ENCODE data around the gene GRPEL1. TPM values are rescaled to one million over a fixed set of nuclear protein-coding genes. Genes with fewer than 3 reads are reported as not detected.

GRPEL1 gene
- total and polyA plus RNA-seq, 2 of the 8 experiments (the other 6 are each of a cell fraction or from before 2014, with no cell fraction given), result 13.5 to 39.9 TPM

DNA sequence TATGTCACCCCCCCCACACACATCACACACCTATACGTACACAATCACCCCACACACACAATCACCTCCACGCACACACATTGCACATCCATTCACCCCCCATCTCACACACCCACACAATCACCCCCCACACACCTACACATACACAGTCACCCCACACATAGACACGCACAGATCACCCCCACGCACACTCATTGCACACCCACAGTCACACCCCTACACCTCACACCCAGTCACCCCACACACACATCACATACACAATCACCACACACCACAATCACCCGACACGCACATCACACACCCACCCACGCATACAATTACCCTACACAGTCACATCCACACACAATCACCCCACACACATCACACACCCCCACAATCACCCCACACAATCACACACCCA is 40.6 kb downstream of the GRPEL1 start:
- H3K79me2 ChIP-seq (ENCODE audit: control insufficient read depth in 1 of 2, insufficient read depth in 2 of 2, low read length in 2 of 2), result no peaks in the 10 kb centered on the region
- no peaks in the 10 kb centered on the region; a peak in 1 of 7 replicates for H3K4me1 ChIP-seq (replicated peaks in 1 of 4; ENCODE audit: control insufficient read depth in 3 of 4, insufficient read depth in 4 of 4, low read length in 3 of 4)
- H4K91ac ChIP-seq (replicated peaks; ENCODE audit: insufficient read length, low read length), result no peak overlapping the region
- peaks cover 3 to 32% (median 22%) of the 10 kb centered on the region in 4 experiments; a peak in 7 of 8 replicates for H3K36me3 ChIP-seq (ENCODE audit: control insufficient read depth in 2 of 4, insufficient read depth in 4 of 4, low read length in 3 of 4)
- CTCF ChIA-PET (ENCODE audit: partially characterized antibody), result interaction anchor here (1.2 kb wide), 1 partner anchor 23 kb away, joined by 3 read pairs; no protein-coding TSS in a partner anchor
- no peak overlapping the region for H3K18ac ChIP-seq (ENCODE audit: extremely low read depth, low read length)
- H4K5ac ChIP-seq (ENCODE audit: insufficient read length, low read depth, low read length), result no peak overlapping the region
- DNase-seq (ENCODE audit: low read depth in 1 of 2, low spot score in 2 of 2) (no peak), FAIRE-seq (no peak)
- H3K27ac ChIP-seq (ENCODE audit: low read depth, low read length), result no peak overlapping the region
- H2AK5ac ChIP-seq (ENCODE audit: low read depth, low read length), result no peak overlapping the region
- H3K14ac ChIP-seq (ENCODE audit: insufficient read length), result no peak overlapping the region
- no peak overlapping the region for H3K4me2 ChIP-seq (ENCODE audit: insufficient read depth in 1 of 2, low read depth in 2 of 2, low read length in 2 of 2)
- no peak overlapping the region for H2BK20ac ChIP-seq (ENCODE audit: low read length)
- peak overlapping the region; percentile 64 for H4K8ac ChIP-seq (ENCODE audit: extremely low read depth, insufficient read depth, low read length)
- no peaks in the 10 kb centered on the region for H3K27me3 ChIP-seq (replicated peaks in 1 of 4; ENCODE audit: control insufficient read depth in 3 of 4, extremely low read depth in 1 of 4, insufficient read depth in 3 of 4, low read length in 3 of 4)
- peaks cover 8 to 28% of the 10 kb centered on the region in 2 experiments for H4K20me1 ChIP-seq (replicated peaks in 1 of 2; ENCODE audit: control insufficient read depth in 1 of 2, insufficient read depth in 2 of 2, low read length in 2 of 2)
- WGBS, 2 experiments (ENCODE audit: extremely low coverage in 1 of 2, insufficient coverage in 1 of 2, insufficient read length in 1 of 2, insufficient replicate concordance in 2 of 2, low coverage in 1 of 2, low lambda C conversion rate in 2 of 2, missing lambda C conversion rate in 1 of 2), result 84% methylated on average over 7 of the region's 7 CpGs; no CpG with 5 or more reads in 1 of the 2 experiments
- H3K4me3 ChIP-seq (ENCODE audit: extremely low read depth in 1 of 4, insufficient read depth in 2 of 4, low read depth in 3 of 4, low read length in 4 of 4), result no peak overlapping the region
- no peak overlapping the region for H2BK120ac ChIP-seq (replicated peaks; ENCODE audit: low read depth, low read length)
- POLR2A ChIA-PET (ENCODE audit: partially characterized antibody), result interaction anchor here (1.2 kb wide), 1 partner anchor 40 kb away, joined by 5 read pairs; the partner anchor contains the start of gene GRPEL1
- no peak overlapping the region for H2BK15ac ChIP-seq (ENCODE audit: low read length)
- H2BK12ac ChIP-seq (ENCODE audit: low read depth, low read length), result no peak overlapping the region
- H3K23ac ChIP-seq (ENCODE audit: insufficient read length), result no peak overlapping the region
- H2AFZ ChIP-seq (ENCODE audit: low read length), result no peak overlapping the region
- H3K9me3 ChIP-seq (ENCODE audit: insufficient read depth in 2 of 2, low read depth in 1 of 2, low read length in 1 of 2), result no peaks in the 10 kb centered on the region
- H3K9ac ChIP-seq (replicated peaks in 1 of 4; ENCODE audit: extremely low read depth in 1 of 4, low read depth in 3 of 4, low read length in 3 of 4), result no peak overlapping the region
- no peak overlapping the region for H3K4ac ChIP-seq (replicated peaks; ENCODE audit: insufficient read length, low read depth, low read length)
- H3K23me2 ChIP-seq (ENCODE audit: low read depth, low read length), result peaks cover 10% of the 10 kb centered on the region; the same call in 1 of the 2 replicates
- no peak overlapping the region for H2BK5ac ChIP-seq (ENCODE audit: low read depth, low read length)
- peaks cover 3% of the 10 kb centered on the region; the same call in 1 of the 2 replicates for H3K79me1 ChIP-seq (ENCODE audit: low read depth, low read length)
- H3K56ac ChIP-seq (replicated peaks; ENCODE audit: insufficient read length, low read depth, low read length), result peak overlapping the region; percentile 87
- TF ChIP-seq HDAC2 (IDR thresholded peaks at IDR 0.05; ENCODE audit: borderline replicate concordance in 1 of 2, low read depth in 2 of 2, low read length in 2 of 2) (no peak), TAF1 (IDR thresholded peaks at IDR 0.05; ENCODE audit: low read depth, low read length) (no peak), SP2 (IDR thresholded peaks at IDR 0.05; ENCODE audit: low read length) (no peak), SP4 (IDR thresholded peaks at IDR 0.05; ENCODE audit: low read length) (no peak), RAD21 (IDR thresholded peaks at IDR 0.05 in 1 of 2, conservative IDR thresholded peaks at IDR 0.05 in 1 of 2; ENCODE audit: low read depth in 2 of 2, low read length in 2 of 2) (no peak), SRF (IDR thresholded peaks at IDR 0.05; ENCODE audit: low read depth, low read length) (no peak), ASH2L (IDR thresholded peaks at IDR 0.05; ENCODE audit: low read length) (no peak), HDAC6 (IDR thresholded peaks at IDR 0.05; ENCODE audit: low read depth, low read length) (no peak), KDM5A (IDR thresholded peaks at IDR 0.05; ENCODE audit: low read length) (no peak), SIX5 (IDR thresholded peaks at IDR 0.05; ENCODE audit: low read depth, low read length) (no peak), CHD2 (IDR thresholded peaks at IDR 0.05; ENCODE audit: low read length) (no peak), YY1 (IDR thresholded peaks at IDR 0.05; ENCODE audit: low read depth, low read length) (no peak), RXRA (IDR thresholded peaks at IDR 0.05; ENCODE audit: insufficient read depth, low read depth, low read length) (no peak), POLR2AphosphoS5 (IDR thresholded peaks at IDR 0.05; ENCODE audit: low read depth, low read length) (no peak)
